Panc1 (cell line): Measurements from ENCODE around the gene MPRIP. TPM values are rescaled to one million over a fixed set of nuclear protein-coding genes. Genes with fewer than 3 reads are reported as not detected.

Experiments
- ATAC-seq: fragments of 200-7000 bp; cut with Tn5 transposase; 2 replicates; pipeline ENCODE4 v1.9.1; 2020; ENCODE audit warnings: mild to moderate bottlenecking, moderate library complexity
- BruUV-seq: library from RNA; stranded (reverse); fragments of 400-500 nt; replicated peaks from 2 replicates; lab custom pipeline; 2021; lab: Mats Ljungman, UMichigan
- CTCF ChIA-PET: fragments of 300-600 bp; sonication (Branson Sonifier 250); formaldehyde crosslinking; loops from one replicate; lab custom pipeline; 2022; ENCODE audit warnings: antibody characterized with exemption; lab: Charles Lee
- POLR2A ChIA-PET: fragments of 300-600 bp; sonication (Branson Sonifier 250); formaldehyde crosslinking; loops from one replicate; lab custom pipeline; 2022; ENCODE audit warnings: antibody characterized with exemption; lab: Charles Lee
- DNase-seq: peaks from one replicate; pipeline ENCODE4 v3.0.0-alpha.2; 2010; ENCODE audit warnings: low read depth, low spot score
- H3K27ac ChIP-seq: 2 replicates; pipeline ENCODE4 v1.5.1; 2011; ENCODE audit warnings: mild to moderate bottlenecking, low read length, inconsistent platforms
- H3K27me3 ChIP-seq: fragments of 200-500 bp; sonication (Bioruptor generic); 2 replicates; pipeline ENCODE4 v1.6.0; 2014; ENCODE audit warnings: low read length, inconsistent platforms; ENCODE audit not compliant: control insufficient read depth, insufficient read depth
- H3K36me3 ChIP-seq: fragments of 200-500 bp; sonication (Bioruptor generic); 2 replicates; pipeline ENCODE4 v1.5.1; 2014; ENCODE audit warnings: inconsistent platforms, mild to moderate bottlenecking, low read length, moderate library complexity; ENCODE audit not compliant: control insufficient read depth, insufficient read depth
- H3K4me1 ChIP-seq: 2 replicates; pipeline ENCODE4 v1.5.1; 2011; ENCODE audit warnings: inconsistent platforms, mild to moderate bottlenecking, low read length, moderate library complexity; ENCODE audit not compliant: control insufficient read depth, insufficient read depth
- H3K4me3 ChIP-seq, 2 experiments: 2 replicates each; pipeline ENCODE4 v1.5.1; 2011 to 2012; ENCODE audit warnings: low read depth in 2 of 2, low read length in 2 of 2, mild to moderate bottlenecking in 2 of 2, inconsistent platforms in 1 of 2, moderate library complexity in 1 of 2
- H3K9me3 ChIP-seq: fragments of 200-500 bp; sonication (Bioruptor generic); 2 replicates; pipeline ENCODE4 v1.5.1; 2014; ENCODE audit warnings: low read depth, mild to moderate bottlenecking, inconsistent platforms, low read length, moderate library complexity; ENCODE audit not compliant: control insufficient read depth, insufficient read depth
- CTCF ChIP-seq: fragments of 450-650 bp; IDR thresholded peaks from 2 replicates; pipeline ENCODE4 v1.5.1; 2017; ENCODE audit warnings: mild to moderate bottlenecking
- POLR2AphosphoS5 ChIP-seq: IDR thresholded peaks from 2 replicates; pipeline ENCODE4 v1.6.1; 2012; ENCODE audit warnings: mild to moderate bottlenecking, low read depth, low read length, moderate library complexity
- REST ChIP-seq, 2 experiments: IDR thresholded peaks; 2 replicates each; pipeline ENCODE4 v1.6.1; 2011 to 2012; ENCODE audit warnings: low read depth in 2 of 2, control low read depth in 1 of 2, low read length in 1 of 2, mild to moderate bottlenecking in 1 of 2, moderate library complexity in 1 of 2; ENCODE audit not compliant: insufficient read depth in 1 of 2
- SIN3A ChIP-seq: IDR thresholded peaks from 2 replicates; pipeline ENCODE4 v1.6.1; 2012; ENCODE audit warnings: low read depth, mild to moderate bottlenecking, low read length, moderate library complexity, borderline replicate concordance; ENCODE audit not compliant: insufficient read depth
- TCF7L2 ChIP-seq: IDR thresholded peaks from 2 replicates; pipeline ENCODE4 v1.6.1; 2011; ENCODE audit warnings: mild to moderate bottlenecking, low read depth, low read length, inconsistent platforms
- in situ Hi-C: cut with HindIII; loops from 2 replicates; pipeline ENCODE4 v1.10.0; 2016; ENCODE audit warnings: low sequenced_read_pairs, low pct_unique_long_range_greater_than_20kb
- intact Hi-C: fragments of 100-400 bp; cut with micrococcal nuclease; formaldehyde crosslinking; loops from one replicate; pipeline ENCODE4 v1.10.0; 2022; ENCODE audit not compliant: unreplicated experiment
- total RNA-seq: library from RNA; stranded (reverse); gene quantifications from one replicate; pipeline ENCODE4 v1.2.1, GENCODE V29; 2021; ENCODE audit not compliant: unreplicated experiment

The MPRIP gene
- total RNA-seq, 1 experiment from 2014 or later = 155 TPM

GRCh38 chr17:17117923-17118322 is 75.7 kb downstream of the MPRIP start:
- ChIA-PET POLR2A (no interaction called here), CTCF (no interaction called here)
- Histone ChIP-seq H3K36me3 (no peaks in the 10 kb centered on the region), H3K9me3 (no peaks in the 10 kb centered on the region), H3K4me3 (no peak overlapping the region), H3K27me3 (no peaks in the 10 kb centered on the region), H3K4me1 (peaks cover 9% of the 10 kb centered on the region; the same call in 1 of the 2 replicates), H3K27ac (no peak overlapping the region)
- in situ Hi-C loops = no loop called here
- DNase-seq = no peak
- no TSS peak for BruUV-seq
- intact Hi-C loops = no loop called here
- no peak for ATAC-seq
- no peak for TF ChIP-seq SIN3A
- TF ChIP-seq TCF7L2 = no peak
- TF ChIP-seq POLR2AphosphoS5 = no peak
- no peak for TF ChIP-seq REST (IDR thresholded peaks at IDR 0.05; ENCODE audit: insufficient read depth in 1 of 2, low read depth in 2 of 2, low read length in 1 of 2)
- TF ChIP-seq CTCF = no peak

- no TSS peak for BruUV-seq
- CTCF ChIA-PET = no interaction called here
Observed at GRCh38 chr17:17118399-17118798, 76.1 kb downstream of the MPRIP start.

More at GRCh38 chr17:17118399-17118798, 76.1 kb downstream of the MPRIP start:
- Histone ChIP-seq H3K36me3 (no peaks in the 10 kb centered on the region), H3K27me3 (no peaks in the 10 kb centered on the region), H3K4me1 (peaks cover 9% of the 10 kb centered on the region; the same call in 1 of the 2 replicates), H3K9me3 (no peaks in the 10 kb centered on the region), H3K4me3 (no peak overlapping the region), H3K27ac (no peak overlapping the region)
- DNase-seq = no peak
- in situ Hi-C loops = no loop called here
- no peak for TF ChIP-seq TCF7L2
- no peak for TF ChIP-seq CTCF
- TF ChIP-seq REST (IDR thresholded peaks at IDR 0.05; ENCODE audit: insufficient read depth in 1 of 2, low read depth in 2 of 2, low read length in 1 of 2) = no peak
- TF ChIP-seq POLR2AphosphoS5 = no peak
- TF ChIP-seq SIN3A = no peak
- POLR2A ChIA-PET = no interaction called here
- no peak for ATAC-seq
- intact Hi-C loops = no loop called here
